GM18907 (cell line): ENCODE measurements around the gene IGF2.
"Not testable (repeated sequence)": the region's sequence is repeated elsewhere in the genome, so short reads cannot be mapped to it uniquely, and the experiment has no call there.

Source experiments
- ATAC-seq: cut with Tn5 transposase; IDR thresholded peaks from one replicate; pipeline ENCODE4 v1.9.1; 2021; ENCODE audit warnings: mild to moderate bottlenecking, moderate library complexity; ENCODE audit not compliant: unreplicated experiment

Gene IGF2

DNA sequence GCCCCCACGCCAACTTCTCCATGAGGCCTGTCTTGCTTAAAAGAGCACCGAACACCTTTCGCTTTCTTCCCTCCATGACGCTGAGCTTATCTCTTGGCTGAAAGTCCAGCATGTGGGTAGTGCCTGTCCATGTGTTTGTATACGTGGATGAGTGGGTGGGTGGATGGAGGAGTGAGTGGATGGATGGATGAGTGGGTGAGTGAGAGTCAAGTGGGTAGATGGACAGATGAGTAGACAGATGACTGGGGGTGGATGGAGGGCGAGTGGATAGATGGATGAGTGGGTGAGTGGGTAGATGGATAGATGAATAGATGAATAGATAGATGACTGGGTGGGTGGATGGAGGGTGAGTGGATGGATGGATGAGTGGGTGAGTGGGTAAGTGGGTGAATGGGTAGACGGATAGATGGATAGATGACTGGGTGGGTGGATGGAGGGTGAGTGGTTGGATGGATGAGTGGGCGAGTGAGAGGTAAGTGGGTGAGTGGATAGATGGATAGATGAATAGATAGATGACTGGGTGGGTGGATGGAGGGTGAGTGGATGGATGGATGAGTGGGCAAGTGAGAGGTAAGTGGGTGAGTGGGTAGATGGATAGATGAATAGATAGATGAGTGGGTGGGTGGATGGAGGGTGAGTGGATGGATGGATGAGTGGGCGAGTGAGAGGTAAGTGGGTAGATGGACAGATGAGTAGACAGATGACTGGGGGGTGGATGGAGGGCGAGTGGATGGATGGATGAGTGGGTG lies 14.3 kb downstream of the IGF2 start:
- not testable (repeated sequence) for ATAC-seq

DNA sequence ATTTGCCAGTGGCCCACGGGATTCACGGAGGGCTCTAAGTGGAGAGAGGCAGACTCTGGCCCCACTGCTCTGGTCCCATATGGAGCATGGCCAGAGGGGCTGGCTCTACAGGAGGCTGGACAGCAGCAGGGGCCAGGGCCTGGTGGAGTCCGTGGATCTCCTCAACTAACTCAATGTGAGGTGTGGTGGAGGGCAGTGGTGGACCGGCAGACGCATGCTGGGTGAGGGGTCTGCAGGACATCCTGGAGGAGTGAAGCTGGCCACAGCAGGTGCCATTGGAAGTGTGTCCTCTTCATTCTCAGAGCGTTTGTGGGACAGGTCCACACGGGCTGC lies 15.6 kb downstream of the IGF2 start:
- ATAC-seq: no peak

DNA sequence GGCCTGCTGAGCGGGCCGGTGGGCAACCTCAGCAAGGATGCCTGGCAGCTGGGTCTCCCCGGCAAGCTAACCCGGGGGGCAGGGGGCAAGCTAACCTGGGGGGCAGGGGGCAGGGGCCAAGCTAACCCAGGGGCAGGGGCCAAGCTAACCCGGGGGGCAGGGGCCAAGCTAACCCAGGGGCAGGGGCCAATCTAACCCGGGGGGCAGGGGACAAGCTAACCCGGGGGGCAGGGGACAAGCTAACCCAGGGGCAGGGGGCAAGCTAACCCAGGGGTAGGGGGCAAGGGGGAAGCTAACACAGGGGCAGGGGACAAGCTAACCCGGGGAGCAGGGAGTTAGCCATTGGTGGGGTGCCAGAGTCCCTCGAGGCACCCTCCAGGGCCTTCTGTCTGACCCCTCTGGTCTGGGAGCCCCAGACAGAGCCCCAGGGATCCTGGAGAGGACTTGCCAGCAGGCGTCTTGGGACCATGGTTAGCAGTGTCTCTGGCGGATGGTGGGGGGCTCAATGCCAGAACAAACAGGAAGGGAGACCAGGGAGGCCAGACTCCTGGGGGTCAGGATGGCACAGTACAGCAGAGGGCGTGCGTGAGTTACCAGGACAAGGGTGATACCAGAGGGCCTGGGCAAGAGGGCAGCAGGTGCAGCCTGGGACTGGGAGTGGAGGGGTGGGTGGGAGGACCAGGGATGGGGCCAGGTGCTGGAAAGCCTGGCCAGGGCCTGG lies 16.1 kb downstream of the IGF2 start:
- ATAC-seq: no peak

DNA sequence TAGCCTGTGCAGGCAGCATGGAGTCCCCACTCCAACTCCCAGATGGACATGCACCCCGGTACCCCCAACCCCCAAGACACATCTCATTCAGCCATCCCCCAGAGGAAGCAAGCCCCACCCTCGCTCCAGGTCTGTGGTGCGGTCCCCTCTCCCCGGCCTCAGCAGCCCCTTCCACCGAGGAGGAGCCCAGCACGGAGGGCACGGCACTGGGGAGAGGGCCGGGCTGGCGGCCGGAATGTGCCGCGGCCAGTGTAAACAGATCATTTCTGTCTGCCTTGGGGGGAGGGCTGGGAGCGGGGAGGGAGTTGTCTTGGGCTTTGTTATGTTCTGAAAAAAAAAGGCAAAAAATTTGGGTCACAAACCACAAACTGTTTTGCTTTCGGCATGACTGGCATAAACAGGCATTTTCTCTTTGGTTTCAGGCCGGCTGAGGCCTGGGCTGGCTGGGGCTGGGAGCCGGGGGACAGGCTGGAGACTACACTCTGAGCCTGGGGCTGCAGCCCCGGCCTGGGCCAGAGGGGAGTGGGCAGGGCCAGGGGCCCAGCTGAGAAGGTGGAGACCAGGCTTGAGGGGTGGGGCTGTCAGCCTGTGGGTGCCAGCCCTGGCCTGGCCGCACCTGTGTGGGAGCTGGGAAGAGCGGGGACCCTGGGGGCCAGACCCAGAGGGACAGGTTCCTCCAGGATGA lies 16.8 kb downstream of the IGF2 start:
- no peak for ATAC-seq

DNA sequence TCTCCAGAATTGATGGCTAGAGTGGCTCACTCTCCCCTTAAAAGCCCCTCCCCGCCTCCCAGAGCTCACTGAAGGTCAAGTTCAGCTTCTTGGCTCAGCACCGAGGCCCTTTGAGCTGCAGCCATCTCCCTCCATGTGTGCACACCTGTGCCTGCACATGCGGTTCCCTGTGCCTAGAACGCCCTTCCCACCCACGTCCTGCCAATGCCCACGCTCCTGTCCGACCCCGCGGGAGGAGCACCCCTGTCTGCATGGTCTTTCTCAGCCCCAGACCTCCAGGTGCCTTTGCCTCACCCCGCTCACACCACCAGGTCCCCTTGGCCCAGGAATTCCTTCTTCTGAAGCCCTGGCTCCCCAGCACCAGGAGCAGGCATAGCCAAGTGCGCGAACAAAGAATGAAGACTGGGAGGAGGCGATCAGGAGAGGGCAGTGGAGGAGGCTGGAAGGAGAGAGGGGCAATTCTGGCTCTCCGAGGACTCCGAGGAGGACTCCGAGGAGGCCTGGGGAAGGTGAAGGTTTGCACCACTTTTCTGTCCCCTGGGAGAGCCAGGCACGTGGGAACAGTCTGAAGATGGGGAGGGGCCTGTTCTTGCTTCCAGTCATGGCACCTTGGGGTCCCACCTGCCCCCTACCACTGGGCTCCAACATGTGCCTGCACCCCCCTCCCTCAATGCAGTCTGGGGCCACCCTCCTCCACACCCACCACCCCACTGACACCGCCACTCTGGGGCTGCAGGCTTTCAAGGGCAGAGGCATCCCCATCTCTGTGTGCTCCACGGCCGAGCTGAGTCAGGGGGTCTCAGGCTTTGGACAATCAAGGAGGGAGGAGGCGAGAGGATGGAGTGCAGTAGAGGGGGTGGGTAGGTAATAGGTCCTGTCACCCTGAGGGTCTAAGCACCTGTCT lies 17.7 kb downstream of the IGF2 start:
- ATAC-seq: no peak

DNA sequence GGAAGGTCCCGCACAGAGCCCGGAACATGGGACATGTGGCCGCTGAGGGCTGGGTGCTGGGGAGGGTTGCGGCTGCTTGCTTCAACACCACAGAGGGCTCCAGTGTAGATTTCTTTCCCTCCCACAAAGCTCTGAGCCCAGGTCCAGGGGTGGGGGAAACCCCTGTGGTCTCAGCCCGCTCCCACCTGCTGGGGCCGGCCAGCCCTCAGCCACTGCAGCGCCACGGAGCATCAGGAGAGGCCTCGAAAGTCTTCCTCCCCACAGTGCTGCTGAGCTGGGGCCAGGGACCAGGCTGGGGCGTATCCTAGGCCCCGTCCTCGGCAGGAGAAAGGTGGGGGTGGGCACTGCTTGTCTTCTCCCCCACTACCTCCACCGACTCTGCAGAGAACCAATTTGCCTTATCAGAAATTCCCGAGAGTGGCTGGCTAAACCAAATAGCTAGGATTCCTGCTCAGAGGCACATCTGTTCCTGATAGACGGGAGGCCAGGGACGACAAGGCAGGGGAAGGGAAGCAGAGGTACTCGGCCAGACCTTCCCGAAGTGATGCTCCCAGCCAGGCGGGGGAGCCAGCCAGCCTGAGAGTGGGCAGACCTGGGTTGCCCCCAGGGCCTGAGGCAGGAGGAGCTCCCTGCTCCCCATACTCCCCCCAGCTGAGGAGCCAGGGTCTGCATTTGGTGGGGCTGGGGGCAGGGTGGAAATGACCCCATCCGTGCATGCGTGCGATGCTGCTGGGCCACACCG lies 18.7 kb downstream of the IGF2 start:
- no peak for ATAC-seq

DNA sequence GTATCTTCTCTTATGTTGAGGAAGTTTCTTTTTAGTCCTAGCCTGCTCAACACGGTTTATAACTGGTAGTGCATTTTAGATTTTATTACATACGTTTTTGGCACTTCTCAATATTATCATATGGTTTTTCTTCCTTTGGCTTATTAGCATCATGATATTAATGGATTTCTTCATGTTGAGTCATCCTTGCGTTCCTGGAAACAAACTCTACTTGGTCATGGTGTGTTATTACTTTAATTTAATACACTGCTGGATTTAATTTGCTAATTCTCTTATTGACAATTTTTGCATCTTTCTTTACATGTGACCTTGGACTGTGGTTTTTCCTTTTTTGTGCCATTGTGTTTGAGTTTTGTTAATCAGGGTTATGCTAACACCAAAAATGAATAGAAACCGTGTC lies 20.5 kb downstream of the IGF2 start:
- no peak for ATAC-seq

DNA sequence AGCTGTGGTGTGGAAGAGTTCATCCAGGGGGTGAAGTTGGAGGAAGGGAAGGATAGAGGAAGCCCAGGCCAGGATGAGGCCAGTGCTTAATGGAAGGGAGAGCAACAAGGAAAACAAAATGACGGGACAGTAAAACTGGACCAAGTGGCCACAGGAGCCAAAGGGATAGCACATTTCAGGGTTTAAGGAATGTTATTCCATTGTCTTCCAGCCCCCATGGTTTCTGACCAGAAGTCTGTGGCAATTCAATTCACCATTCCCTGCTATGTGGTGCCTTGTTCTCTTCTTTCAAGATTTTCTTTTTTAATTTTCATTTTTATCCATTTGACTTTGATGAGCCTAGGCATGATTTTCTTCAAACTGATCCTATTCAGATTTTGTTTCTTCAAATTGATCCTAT lies 22.5 kb downstream of the IGF2 start:
- no peak for ATAC-seq

DNA sequence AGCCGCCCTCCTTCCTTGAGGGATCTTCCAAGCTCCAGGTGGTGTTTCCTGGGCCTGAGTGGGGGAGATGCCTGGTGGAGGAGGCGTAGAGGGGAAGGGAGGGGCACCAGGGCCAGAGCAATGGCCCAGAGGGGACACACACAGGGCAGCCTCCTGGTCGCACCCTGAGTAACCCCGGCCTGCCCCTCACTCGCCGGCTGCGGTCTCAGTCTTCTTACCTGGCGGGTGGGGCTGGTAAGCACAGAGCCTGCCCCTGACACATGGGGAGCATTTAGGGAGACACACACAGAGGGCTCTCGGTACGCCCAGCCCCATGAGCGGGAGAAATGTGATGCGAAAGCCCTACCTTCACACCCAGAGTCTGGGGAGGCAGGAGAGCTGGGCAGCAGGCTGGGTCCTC lies 23.9 kb downstream of the IGF2 start:
- no peak for ATAC-seq

DNA sequence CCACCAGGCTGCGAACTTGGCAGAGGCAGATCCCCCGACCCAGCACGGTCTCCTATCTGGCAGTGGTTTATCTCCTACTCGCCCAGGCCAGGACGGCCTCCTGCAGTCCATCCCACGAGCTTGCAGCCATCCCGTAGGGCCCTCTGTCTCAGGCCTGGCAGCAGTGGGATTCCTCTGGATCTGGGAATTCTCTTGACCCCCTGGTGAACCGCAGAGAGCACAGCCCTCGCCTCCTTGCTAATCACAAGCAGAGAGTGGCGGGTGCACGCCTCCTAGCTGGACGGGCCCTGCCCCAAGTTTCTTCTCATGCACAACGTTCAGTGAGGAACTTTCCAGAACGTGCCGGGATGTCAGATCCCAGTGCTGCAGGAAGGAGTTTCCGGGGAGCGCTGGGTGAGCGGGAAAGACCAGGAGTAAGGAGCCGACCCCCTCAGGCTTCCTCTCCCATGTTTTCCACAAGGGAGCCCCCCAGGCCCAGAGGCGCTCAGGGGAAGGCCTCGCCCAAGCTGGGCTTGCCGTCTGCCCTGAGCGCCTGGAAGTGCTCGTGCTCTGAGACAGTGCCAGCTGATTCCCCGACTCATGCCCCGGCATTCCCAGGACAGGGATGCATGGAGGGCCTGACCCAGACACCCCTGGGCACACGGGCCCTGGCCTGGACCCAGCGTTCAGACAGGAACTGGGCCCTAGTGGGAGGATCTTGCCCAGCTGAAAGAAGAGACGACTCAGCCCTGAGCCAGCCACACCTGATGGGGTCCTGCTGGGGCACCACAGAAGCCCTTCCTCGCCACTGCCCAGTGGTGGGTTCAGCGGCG lies 24.6 kb downstream of the IGF2 start:
- no peak for ATAC-seq

DNA sequence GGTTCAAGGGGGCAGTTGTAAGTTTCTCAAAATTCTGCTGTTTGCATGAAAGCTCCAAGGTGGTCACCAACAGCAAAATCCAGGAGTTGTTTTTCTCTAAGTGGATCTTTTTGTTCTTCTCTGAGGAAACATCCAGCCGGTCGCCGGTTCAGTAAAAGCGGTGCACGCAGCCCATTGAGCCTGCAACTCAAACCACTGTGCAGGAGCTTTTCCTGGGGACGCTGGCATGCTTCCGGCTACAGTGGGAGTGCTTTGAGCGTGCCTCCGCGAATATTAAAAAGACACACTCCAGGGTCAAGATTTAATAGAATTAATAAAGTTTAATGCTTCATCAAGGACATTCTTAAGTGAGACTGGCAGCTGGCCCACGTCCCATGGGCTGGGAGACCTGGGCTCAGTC lies 25.4 kb downstream of the IGF2 start:
- ATAC-seq: no peak

DNA sequence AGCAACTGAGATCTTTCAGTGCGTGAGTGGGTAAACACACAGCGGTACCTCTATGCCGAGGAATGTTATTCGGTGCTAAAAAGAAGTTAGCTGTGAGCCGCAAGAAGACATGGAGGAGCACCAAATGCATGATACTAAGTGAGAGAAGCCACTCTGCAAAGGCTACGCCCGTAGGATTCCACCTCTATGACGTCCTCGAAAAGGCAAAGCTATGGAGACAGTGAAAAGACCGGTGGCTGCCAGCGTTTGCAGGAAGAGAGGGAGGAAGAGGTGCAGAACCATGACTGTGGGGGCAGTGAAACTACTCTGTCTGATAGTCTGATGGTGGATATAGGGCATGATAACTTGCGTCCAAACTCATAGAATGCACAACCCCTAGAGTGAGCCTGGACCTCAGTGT lies 28.7 kb downstream of the IGF2 start:
- no peak for ATAC-seq

DNA sequence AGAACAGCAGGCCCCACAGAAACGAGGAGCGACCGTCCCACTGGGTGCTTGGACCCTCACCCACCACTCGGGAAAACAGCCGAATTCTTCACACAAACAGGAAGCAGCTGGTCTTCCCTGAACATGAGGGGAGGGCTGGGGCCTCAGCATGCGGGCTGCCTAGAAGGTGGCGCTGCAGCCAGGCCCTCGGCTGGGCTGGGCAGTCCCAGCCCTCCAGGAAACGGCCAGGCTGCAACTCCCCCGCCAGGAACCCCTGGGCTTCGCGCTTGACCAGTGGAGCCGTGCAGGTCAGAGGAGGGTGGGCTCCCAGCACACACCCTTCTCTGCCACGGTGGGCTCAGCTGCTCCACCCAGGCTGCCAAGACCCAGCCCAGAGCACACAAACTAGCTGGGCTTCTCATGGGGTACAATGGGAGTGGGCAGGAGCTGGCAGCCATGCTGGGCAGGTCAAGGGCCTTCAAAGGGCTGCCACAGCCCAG lies 29.6 kb downstream of the IGF2 start:
- no peak for ATAC-seq

DNA sequence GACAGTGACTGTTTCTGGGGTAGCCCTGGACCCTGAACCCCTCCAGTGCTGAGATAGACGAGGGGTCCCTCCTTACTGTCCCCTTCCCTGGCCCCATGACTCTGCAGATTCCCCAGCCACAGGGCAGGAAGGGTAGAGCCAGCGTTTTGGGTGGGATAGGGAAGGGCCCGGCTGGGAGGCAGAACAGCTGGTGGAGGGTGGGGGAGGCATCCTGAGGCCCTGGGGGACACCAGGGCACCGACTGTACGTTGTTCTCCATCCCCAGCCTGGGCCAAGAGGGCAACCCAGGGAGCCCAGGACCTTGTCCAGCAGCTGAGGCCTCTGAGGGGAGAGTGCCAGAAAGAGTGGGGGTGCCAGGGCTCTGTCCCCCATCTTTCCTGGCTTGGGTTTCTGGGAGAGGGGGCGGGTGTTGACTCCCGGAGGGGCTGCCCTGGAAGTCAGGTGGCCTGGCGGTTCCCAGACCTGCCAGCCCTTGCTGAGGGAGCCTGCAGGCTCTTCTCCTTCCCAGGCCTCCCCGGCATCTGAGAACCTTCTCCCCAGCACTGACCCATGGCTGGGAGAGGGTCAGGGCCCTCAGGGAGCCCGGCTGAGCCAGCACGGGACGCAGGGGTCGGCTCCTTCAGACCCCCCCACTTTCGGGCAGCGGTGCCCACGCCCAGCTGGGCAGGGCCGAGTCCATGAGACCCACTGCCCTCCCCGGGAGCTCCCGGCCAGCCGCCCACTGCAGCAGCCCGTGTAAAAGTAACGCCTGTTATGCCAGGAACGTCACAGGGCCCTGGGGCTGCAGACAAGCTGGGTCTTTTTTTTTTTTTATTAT lies 30.3 kb downstream of the IGF2 start:
- no peak for ATAC-seq

DNA sequence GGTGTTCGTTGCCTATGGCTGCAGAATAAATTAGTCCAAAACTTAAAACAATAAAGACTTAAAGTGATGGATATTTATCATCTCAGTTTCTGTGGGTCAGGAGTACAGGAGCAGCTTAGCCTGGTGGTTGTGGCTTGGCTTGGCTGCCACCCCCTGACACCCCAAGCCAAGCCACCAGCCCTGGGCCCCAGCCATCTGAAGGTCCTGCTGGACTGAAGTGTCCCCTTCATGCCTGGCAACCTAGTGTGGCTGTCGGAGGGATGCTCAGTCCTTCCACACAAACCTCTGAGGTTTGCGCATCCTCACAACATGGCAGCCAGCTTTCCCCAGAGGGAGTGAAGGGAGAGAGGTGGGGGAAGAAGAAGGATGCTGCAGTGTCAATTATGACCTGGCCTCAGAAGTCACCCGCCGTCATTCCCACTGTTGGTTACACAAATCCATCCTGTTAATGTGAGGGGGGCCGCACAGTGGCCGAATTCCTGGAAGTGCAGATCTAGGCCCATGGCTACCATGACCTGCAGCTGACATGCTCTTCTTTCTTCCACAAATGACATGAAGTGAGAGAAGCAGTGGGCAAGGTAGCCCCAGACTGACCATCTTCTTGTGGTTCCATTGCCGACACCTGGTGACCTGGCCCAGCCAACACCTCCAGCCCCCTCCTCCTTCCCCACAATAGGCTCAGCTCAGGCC lies 31.1 kb downstream of the IGF2 start:
- no peak for ATAC-seq

DNA sequence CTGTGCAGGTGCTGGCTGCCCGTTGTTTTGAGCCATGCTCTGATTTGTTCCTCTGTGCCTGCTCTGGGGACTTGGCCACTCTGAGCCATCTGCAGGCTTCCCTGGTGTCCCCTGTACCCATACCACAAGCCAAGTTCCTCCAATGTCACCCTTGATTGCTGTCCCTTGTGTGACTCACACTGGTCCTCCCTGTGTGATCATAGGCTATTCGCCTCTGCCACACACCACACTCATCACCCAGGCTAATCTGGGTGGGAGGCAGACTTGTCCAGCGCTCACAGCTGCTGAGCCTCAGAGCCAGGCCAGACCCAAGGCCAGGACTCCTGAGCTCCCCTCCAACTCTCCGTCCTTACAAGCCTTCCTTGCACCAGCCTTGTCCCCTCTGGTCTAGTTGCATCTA lies 31.7 kb downstream of the IGF2 start:
- ATAC-seq: no peak

DNA sequence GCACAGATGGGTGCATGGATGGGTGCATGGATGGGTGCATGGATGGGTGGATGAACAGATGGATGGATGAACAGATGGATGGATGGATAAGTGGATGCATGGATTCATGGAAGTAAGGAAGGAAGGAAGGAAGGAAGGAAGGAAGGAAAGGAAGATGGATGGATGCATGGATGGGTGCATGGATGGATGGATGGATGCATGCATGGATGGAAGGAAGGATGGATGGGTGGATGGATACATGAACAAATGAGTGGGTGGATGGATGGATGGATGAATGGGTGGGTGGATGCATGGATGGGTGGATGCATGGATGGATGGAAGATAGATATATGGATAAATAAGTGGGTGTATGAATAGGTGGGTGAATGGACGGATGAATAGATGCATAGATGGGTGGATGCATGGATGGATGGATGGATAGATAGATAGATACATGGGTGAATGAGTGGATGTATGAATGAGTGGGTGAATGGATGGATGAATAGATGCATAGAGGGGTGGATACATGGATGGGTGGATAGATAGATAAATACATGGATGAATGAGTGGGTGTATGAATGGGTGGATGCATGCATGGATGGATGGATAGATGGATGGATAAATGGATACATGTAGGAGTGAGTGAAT lies 32.5 kb downstream of the IGF2 start:
- no peak for ATAC-seq

DNA sequence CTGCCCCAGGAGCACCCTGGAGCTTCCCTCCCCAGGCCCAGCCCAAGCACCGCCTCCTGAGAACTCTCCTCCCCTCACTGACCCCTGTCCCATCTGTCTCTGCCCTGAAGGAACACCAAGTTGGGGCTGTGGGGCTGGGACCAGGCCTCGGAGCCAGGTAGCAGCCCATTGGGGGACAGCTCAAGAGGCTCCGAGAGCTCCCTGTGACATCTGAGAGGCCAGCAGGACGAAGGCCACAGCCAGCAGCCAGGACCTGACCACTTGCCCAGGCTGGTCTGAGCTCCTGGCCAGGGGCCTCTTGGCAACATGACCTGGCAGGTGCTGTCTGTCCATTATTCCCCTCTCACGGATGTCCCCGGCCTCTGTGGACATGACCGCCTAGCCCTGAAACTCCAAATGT lies 33.7 kb downstream of the IGF2 start:
- no peak for ATAC-seq
